Thoracic aorta (tissue), 2 donors: ENCODE measurements around the gene FAM110D. TPM values are rescaled to one million over a fixed set of nuclear protein-coding genes. Genes with fewer than 3 reads are reported as not detected.
A peak's percentile ranks its signal among the peaks of the same experiment; 100 is the strongest.

Source experiments
- ATAC-seq: fragments of 150-250 bp; one replicate; pipeline ENCODE4 v1.8.0; 2017; ENCODE audit warnings: low read depth; ENCODE audit not compliant: insufficient number of reproducible peaks, low FRiP score
- DNase-seq: peaks from one replicate; pipeline ENCODE4 v3.0.0-alpha.2; 2020; ENCODE audit warnings: low spot score
- H3K27ac ChIP-seq, 2 donors: fragments of 200-600 bp; sonication (generic); 1 replicate in 1 of 2; 2 replicates in 1 of 2; pipeline ENCODE4 v1.5.1; 2016; ENCODE audit warnings: mild to moderate bottlenecking in 2 of 2, moderate library complexity in 2 of 2
- H3K27me3 ChIP-seq: fragments of 200-600 bp; sonication (generic); replicated peaks from 2 replicates; pipeline ENCODE4 v1.6.0; 2016; ENCODE audit warnings: mild to moderate bottlenecking; ENCODE audit not compliant: insufficient read depth
- H3K36me3 ChIP-seq: fragments of 200-600 bp; sonication (generic); one replicate; pipeline ENCODE4 v1.5.1; 2016
- H3K4me1 ChIP-seq, 2 donors: fragments of 200-600 bp; sonication (generic); 1 replicate in 1 of 2; 2 replicates in 1 of 2; pipeline versions ENCODE4 v1.5.1 to v1.6.0; 2016; ENCODE audit warnings: low read depth in 2 of 2, mild to moderate bottlenecking in 1 of 2; ENCODE audit not compliant: control insufficient read depth in 1 of 2
- H3K4me3 ChIP-seq: fragments of 200-600 bp; sonication (generic); 2 replicates; pipeline ENCODE4 v1.5.1; 2016; ENCODE audit warnings: mild to moderate bottlenecking
- H3K9me3 ChIP-seq: fragments of 200-600 bp; sonication (generic); 2 replicates; pipeline ENCODE4 v1.5.1; 2016
- total RNA-seq, 2 donors: library from RNA; depleted of rRNA; stranded (reverse); fragments of >200 nt; gene quantifications; one replicate each; pipeline versions ENCODE4 v1.1.0 to v1.2.3, GENCODE V29; 2016
- TF ChIP-seq, protein P1 (sequence below): fragments of 200-600 bp; sonication (generic); IDR thresholded peaks from one replicate; pipeline ENCODE4 v1.5.1; 2019; ENCODE audit warnings: antibody characterized with exemption

FAM110D gene
- total RNA-seq, 2 donors from 2014 or later = 9.9 to 10.6 TPM

DNA sequence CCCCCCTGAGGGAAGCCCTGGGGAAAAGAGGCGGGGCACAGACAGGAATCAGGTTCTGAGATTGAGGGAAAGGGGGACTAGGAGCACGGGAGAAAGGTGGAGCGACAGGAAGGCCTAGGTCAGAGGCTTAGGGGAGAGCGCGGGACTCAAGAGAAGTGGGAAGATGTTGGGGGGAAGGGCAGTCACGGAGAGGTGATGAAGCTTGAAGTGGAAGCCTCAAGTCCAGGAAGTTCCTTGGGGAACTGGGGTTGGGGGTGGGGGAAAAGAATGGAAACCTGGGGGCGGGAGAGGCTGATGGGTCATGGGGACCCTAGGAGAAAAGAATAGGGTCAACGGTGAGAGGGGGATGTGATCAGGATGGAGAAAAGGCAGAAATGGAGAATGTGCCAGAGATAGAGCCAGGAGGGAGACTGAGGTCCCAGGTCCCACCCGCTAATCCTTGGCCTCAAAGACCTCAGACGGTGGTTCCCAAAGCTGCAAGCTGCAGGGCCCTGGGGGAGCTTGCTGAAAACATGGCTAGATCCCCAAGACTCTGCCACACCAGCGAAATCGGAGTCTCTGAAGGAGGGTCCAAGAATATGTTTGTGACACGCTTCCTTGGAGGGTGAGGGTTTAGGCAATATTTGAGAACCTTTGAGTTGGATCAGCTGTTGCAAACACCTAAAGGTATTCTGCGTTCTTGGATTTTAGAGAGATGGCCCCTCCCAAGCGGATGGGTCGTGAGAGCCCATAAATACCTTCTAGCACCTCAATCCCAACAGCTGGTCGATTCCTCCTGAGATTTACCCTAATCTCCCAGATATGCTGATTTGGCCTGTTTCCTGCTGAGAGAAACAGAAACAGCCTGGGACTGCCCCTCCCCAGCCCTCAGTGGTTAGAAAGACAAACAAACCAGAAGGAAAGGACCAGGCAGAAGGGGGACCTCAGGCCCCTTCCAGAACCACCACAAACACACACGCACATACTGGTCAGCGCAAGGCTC, 6.3 kb downstream of the FAM110D start:
- H3K27ac ChIP-seq = peak overlapping the region in 1 of 2 donors; percentile 50

DNA sequence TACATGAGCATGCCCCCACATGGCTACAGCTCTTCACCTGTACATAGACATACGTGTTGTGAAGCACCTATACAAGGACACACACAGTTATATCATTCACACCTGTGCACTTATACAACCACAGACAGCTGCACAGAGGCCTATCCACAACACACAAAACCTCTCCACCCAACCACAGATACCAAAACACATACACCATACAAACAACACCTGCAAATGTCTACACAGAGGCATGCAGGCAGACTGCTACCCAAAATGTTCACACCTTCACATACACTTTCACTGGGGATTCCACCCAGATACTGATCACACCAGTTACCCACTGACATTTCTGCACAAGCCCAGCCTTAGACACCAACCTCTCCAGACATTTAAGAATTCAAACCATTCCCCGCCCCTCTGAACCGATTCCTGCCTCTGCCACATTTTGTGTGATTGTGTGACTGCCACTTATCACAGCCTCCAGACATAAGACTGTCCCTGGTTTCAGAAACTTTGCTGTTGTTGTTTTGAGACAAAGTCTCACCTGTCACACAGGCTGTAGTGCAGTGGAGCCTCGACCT, 7.9 kb downstream of the FAM110D start:
- no peak overlapping the region for H3K4me3 ChIP-seq
- no peaks in the 10 kb centered on the region for H3K36me3 ChIP-seq
- TF ChIP-seq, protein P1, sequence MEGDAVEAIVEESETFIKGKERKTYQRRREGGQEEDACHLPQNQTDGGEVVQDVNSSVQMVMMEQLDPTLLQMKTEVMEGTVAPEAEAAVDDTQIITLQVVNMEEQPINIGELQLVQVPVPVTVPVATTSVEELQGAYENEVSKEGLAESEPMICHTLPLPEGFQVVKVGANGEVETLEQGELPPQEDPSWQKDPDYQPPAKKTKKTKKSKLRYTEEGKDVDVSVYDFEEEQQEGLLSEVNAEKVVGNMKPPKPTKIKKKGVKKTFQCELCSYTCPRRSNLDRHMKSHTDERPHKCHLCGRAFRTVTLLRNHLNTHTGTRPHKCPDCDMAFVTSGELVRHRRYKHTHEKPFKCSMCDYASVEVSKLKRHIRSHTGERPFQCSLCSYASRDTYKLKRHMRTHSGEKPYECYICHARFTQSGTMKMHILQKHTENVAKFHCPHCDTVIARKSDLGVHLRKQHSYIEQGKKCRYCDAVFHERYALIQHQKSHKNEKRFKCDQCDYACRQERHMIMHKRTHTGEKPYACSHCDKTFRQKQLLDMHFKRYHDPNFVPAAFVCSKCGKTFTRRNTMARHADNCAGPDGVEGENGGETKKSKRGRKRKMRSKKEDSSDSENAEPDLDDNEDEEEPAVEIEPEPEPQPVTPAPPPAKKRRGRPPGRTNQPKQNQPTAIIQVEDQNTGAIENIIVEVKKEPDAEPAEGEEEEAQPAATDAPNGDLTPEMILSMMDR = no peak
- no peaks in the 10 kb centered on the region for H3K27me3 ChIP-seq
- no peak overlapping the region for H3K27ac ChIP-seq
- H3K9me3 ChIP-seq = no peaks in the 10 kb centered on the region
- H3K4me1 ChIP-seq = peaks cover 5 to 18% of the 10 kb centered on the region in 2 donors
- no peak for ATAC-seq
- DNase-seq = no peak

More for the DNA sequence above, 6.3 kb downstream of the FAM110D start:
- H3K36me3 ChIP-seq = no peaks in the 10 kb centered on the region
- H3K4me1 ChIP-seq = peaks cover 0 to 12% of the 10 kb centered on the region in 2 donors
- ATAC-seq = no peak
- DNase-seq = no peak
- TF ChIP-seq, protein P1 = no peak
- H3K4me3 ChIP-seq = peak overlapping the region; percentile 68
- no peaks in the 10 kb centered on the region for H3K9me3 ChIP-seq
- H3K27me3 ChIP-seq = no peaks in the 10 kb centered on the region

DNA sequence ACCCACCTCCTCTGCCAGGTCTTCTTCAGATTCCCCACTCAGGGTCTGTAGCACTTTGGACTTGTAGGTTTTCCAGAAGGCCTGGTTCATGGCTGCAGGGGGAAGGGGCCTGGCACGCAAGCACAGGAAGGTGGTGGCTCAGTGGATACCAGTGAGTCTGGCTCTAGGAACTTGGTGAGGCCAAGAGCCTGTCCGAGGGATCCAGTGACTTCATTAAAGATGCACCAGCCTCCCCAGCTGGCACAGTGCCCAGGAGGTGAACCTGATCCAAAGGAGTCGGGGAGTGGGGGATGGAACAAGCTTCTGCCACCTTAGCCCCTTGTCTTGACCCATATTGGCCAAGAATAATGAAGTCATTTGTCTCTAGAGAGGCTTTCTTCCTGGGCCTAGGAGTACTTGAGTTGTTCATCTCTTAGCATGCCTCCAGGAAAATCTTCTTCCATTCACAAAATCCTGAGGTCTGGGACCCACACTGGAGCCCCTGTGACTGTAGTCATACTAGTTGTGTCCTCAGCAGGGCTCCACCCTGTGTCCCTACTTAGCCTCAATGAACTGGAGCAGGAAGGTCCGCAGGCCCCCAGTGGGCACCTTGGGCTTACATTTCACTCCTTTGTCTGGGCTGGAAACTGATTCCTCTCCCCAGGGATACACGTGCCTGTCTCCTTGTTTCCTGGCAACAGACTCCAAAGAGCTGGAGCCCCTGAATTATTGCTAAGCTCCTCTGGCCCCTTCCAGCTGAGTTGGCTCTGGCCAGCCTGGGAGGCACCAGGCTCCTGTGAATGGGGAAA, 9.7 kb downstream of the FAM110D start, which contains the start of gene C1orf232:
Gene C1orf232, minus strand, starts transcription at position 554 of the 788 bp plus-strand sequence. Its CDS starts 464 bp downstream, at position 90.
- ATAC-seq = no peak
- H3K36me3 ChIP-seq = no peaks in the 10 kb centered on the region
- H3K27me3 ChIP-seq = no peaks in the 10 kb centered on the region
- H3K27ac ChIP-seq = peak within 1 kb of the TSS; percentile 37 to 56
- TF ChIP-seq, protein P1 = no peak
- H3K4me3 ChIP-seq = peak within 1 kb of the TSS; percentile 86
- peaks cover 5 to 18% of the 10 kb centered on the region in 2 donors for H3K4me1 ChIP-seq
- no peak for DNase-seq
- no peaks in the 10 kb centered on the region for H3K9me3 ChIP-seq

DNA sequence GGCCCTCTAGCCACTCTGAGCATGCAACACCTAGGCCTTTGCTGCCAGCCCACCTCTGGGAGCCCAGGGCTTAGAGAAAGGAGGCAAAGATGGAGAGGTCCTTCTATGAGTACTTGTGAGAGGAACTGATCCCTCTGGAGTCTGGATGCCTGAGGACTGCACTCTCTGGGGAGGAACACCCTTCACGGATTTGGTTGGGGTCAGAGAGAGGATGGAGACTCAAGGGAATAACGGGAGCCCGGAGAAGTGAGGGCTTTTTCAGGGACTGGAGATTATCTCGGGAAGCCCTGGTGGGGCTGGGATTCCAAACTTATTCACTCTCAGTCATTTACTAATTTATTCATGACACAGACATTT, 10.3 kb downstream of the FAM110D start:
- ATAC-seq (no peak), DNase-seq (no peak)
- no peaks in the 10 kb centered on the region for H3K36me3 ChIP-seq
- peak overlapping the region; percentile 86 for H3K4me3 ChIP-seq
- peak overlapping the region; percentile 24 to 37 for H3K27ac ChIP-seq
- H3K9me3 ChIP-seq = no peaks in the 10 kb centered on the region
- TF ChIP-seq, protein P1 = no peak
- H3K4me1 ChIP-seq = peaks cover 5 to 13% of the 10 kb centered on the region in 2 donors
- no peaks in the 10 kb centered on the region for H3K27me3 ChIP-seq
